ENCODE data around the gene ARHGAP33.
A peak's percentile ranks its signal among the peaks of the same experiment; 100 is the strongest.

The ARHGAP33 gene

GRCh38 chr19:35775298-35776101, at the start of gene ARHGAP33:
Gene ARHGAP33, plus strand, starts transcription at chr19:35775564. Its CDS starts 95 bp downstream, at chr19:35775659.
- H3K27ac ChIP-seq, result peak within 1 kb of the TSS in 19 of 21 experiments; percentile 3 to 79 (median 67)
- H3K4me3 ChIP-seq, result peak within 1 kb of the TSS; percentile 54 to 96 (median 87)

- Histone ChIP-seq H3K27ac (no peak overlapping the region), H3K4me3 (no peak overlapping the region)
These were observed 48.1 kb upstream of the ARHGAP33 start for GRCh38 chr19:35727053-35727955.

GRCh38 chr19:35727956-35728706, 47.2 kb upstream of the ARHGAP33 start:
- H3K4me3 ChIP-seq, result no peak overlapping the region
- no peak overlapping the region for H3K27ac ChIP-seq

GRCh38 chr19:35729021-35729420, 46.3 kb upstream of the ARHGAP33 start:
- H3K27ac ChIP-seq, result no peak overlapping the region
- H3K4me3 ChIP-seq, result no peak overlapping the region

GRCh38 chr19:35729763-35730162, 45.6 kb upstream of the ARHGAP33 start:
- Histone ChIP-seq H3K4me3 (no peak overlapping the region), H3K27ac (no peak overlapping the region)

- Histone ChIP-seq H3K27ac (peak overlapping the region in 2 of 21 experiments; percentile 12 to 17), H3K4me3 (no peak overlapping the region)
These were observed 45.0 kb upstream of the ARHGAP33 start for GRCh38 chr19:35730326-35730725.

- Histone ChIP-seq H3K4me3 (no peak overlapping the region), H3K27ac (peak overlapping the region in 1 of 21 experiments; percentile 12)
These were observed 44.0 kb upstream of the ARHGAP33 start for GRCh38 chr19:35731353-35731752.

- no peak overlapping the region for H3K4me3 ChIP-seq
- peak overlapping the region in 1 of 21 experiments; percentile 24 for H3K27ac ChIP-seq
These were observed 43.5 kb upstream of the ARHGAP33 start for GRCh38 chr19:35731779-35732405.

GRCh38 chr19:35732540-35733179, 42.7 kb upstream of the ARHGAP33 start:
- H3K4me3 ChIP-seq, result no peak overlapping the region
- no peak overlapping the region for H3K27ac ChIP-seq

GRCh38 chr19:35733180-35734125, 41.9 kb upstream of the ARHGAP33 start:
- H3K4me3 ChIP-seq, result no peak overlapping the region

GRCh38 chr19:35734273-35734672, 41.1 kb upstream of the ARHGAP33 start:
- no peak overlapping the region for H3K27ac ChIP-seq
- no peak overlapping the region for H3K4me3 ChIP-seq

More at GRCh38 chr19:35733180-35734125, 41.9 kb upstream of the ARHGAP33 start:
- peak overlapping the region in 1 of 21 experiments; percentile 8 for H3K27ac ChIP-seq

GRCh38 chr19:35734889-35735288, 40.5 kb upstream of the ARHGAP33 start:
- no peak overlapping the region for H3K27ac ChIP-seq
- no peak overlapping the region for H3K4me3 ChIP-seq

- Histone ChIP-seq H3K27ac (no peak overlapping the region), H3K4me3 (no peak overlapping the region)
These were observed 38.2 kb upstream of the ARHGAP33 start for GRCh38 chr19:35736913-35737886.

GRCh38 chr19:35738021-35738886, 37.1 kb upstream of the ARHGAP33 start:
- no peak overlapping the region for H3K4me3 ChIP-seq
- peak overlapping the region in 1 of 21 experiments; percentile 83 for H3K27ac ChIP-seq

GRCh38 chr19:35738887-35739229, 36.5 kb upstream of the ARHGAP33 start:
- H3K4me3 ChIP-seq, result no peak overlapping the region
- peak overlapping the region in 1 of 21 experiments; percentile 83 for H3K27ac ChIP-seq

Measured in skin epidermis (tissue), 12 donors.